Stimulated activated CD4-positive, alpha-beta T cell treated with anti-CD3 and anti-CD28 coated beads, Interleukin-15, amount 100 ng/mL, for 1 hour (primary cell): ENCODE measurements around the gene ARHGAP6.
"Not testable (repeated sequence)": the region's sequence is repeated elsewhere in the genome, so short reads cannot be mapped to it uniquely, and the experiment has no call there.

ENCODE experiments used
- DNase-seq, 2 donors: peaks; one replicate each; pipeline ENCODE4 v3.0.0-alpha.2; 2020; ENCODE audit warnings: low read depth in 1 of 2, low spot score in 1 of 2

ARHGAP6 gene

GRCh38 chrX:11363069-11363594 lies 302.6 kb downstream of the ARHGAP6 start:
- DNase-seq = no peak

GRCh38 chrX:11361666-11362065 lies 304.1 kb downstream of the ARHGAP6 start:
- not testable (repeated sequence) for DNase-seq

- DNase-seq = not testable (repeated sequence)
Observed at GRCh38 chrX:11355944-11356343, 309.8 kb downstream of the ARHGAP6 start.

- no peak for DNase-seq
Observed at GRCh38 chrX:11355259-11355909, 310.3 kb downstream of the ARHGAP6 start.

GRCh38 chrX:11352296-11352741 lies 313.4 kb downstream of the ARHGAP6 start:
- DNase-seq = no peak

GRCh38 chrX:11351375-11352295 lies 314.1 kb downstream of the ARHGAP6 start:
- DNase-seq = no peak

GRCh38 chrX:11349661-11350337 lies 315.9 kb downstream of the ARHGAP6 start:
- no peak for DNase-seq

GRCh38 chrX:11349020-11349419 lies 316.7 kb downstream of the ARHGAP6 start:
- DNase-seq = no peak

GRCh38 chrX:11347300-11347699 lies 318.4 kb downstream of the ARHGAP6 start:
- DNase-seq = no peak

GRCh38 chrX:11346121-11346682 lies 319.5 kb downstream of the ARHGAP6 start:
- no peak for DNase-seq

GRCh38 chrX:11342673-11343072 lies 323.0 kb downstream of the ARHGAP6 start:
- no peak for DNase-seq

GRCh38 chrX:11341274-11342201 lies 324.2 kb downstream of the ARHGAP6 start:
- DNase-seq = no peak

GRCh38 chrX:11337292-11338009 lies 328.3 kb downstream of the ARHGAP6 start:
- DNase-seq = no peak

- DNase-seq = no peak
Observed at GRCh38 chrX:11336201-11336600, 329.5 kb downstream of the ARHGAP6 start.

GRCh38 chrX:11334165-11334564 lies 331.6 kb downstream of the ARHGAP6 start:
- no peak for DNase-seq

GRCh38 chrX:11331788-11332187 lies 333.9 kb downstream of the ARHGAP6 start:
- DNase-seq = no peak

- no peak for DNase-seq
Observed at GRCh38 chrX:11329021-11329420, 336.7 kb downstream of the ARHGAP6 start.

GRCh38 chrX:11328134-11328533 lies 337.6 kb downstream of the ARHGAP6 start:
- no peak for DNase-seq

- DNase-seq = no peak
Observed at GRCh38 chrX:11321986-11322385, 343.7 kb downstream of the ARHGAP6 start.
